ENCODE data around the gene ARRDC3. TPM values are rescaled to one million over a fixed set of nuclear protein-coding genes. Genes with fewer than 3 reads are reported as not detected.
"Not testable (repeated sequence)": the region's sequence is repeated elsewhere in the genome, so short reads cannot be mapped to it uniquely, and the experiment has no call there.

ARRDC3 gene
- total RNA-seq, 1 donor from 2014 or later: 90.5 TPM

DNA sequence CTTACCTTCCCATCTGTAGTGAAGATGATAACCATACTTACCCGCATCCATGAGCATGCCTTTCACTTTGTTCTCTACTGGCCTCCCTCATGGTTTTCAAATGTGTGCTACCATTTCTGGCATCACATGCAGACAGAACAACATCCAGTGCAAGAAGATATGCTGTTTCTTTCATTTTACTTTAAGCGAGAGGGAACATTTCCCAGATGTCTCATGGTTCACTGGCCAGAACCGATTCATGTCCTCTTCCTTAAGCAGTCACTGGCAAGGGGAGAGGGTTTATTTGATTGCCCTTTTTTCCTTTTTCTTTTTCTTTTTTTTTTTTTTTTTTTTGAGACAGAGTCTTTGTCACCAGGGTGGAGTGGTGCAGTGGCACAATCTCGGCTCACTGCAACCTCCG lies 37.7 kb downstream of the ARRDC3 start:
- TF ChIP-seq, protein P1, sequence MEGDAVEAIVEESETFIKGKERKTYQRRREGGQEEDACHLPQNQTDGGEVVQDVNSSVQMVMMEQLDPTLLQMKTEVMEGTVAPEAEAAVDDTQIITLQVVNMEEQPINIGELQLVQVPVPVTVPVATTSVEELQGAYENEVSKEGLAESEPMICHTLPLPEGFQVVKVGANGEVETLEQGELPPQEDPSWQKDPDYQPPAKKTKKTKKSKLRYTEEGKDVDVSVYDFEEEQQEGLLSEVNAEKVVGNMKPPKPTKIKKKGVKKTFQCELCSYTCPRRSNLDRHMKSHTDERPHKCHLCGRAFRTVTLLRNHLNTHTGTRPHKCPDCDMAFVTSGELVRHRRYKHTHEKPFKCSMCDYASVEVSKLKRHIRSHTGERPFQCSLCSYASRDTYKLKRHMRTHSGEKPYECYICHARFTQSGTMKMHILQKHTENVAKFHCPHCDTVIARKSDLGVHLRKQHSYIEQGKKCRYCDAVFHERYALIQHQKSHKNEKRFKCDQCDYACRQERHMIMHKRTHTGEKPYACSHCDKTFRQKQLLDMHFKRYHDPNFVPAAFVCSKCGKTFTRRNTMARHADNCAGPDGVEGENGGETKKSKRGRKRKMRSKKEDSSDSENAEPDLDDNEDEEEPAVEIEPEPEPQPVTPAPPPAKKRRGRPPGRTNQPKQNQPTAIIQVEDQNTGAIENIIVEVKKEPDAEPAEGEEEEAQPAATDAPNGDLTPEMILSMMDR (IDR thresholded peaks at IDR 0.05): no peak
- Histone ChIP-seq H3K27ac (no peak overlapping the region), H3K9me3 (no peaks in the 10 kb centered on the region), H3K4me1 (no peaks in the 10 kb centered on the region), H3K27me3 (ENCODE audit: low read depth) (no peaks in the 10 kb centered on the region), H3K4me3 (no peak overlapping the region), H3K36me3 (no peaks in the 10 kb centered on the region)
- ATAC-seq (peak in 1 of 2 donors; percentile 42), DNase-seq (no peak)
- intact Hi-C loops (cut with DNase I): no loop called here

DNA sequence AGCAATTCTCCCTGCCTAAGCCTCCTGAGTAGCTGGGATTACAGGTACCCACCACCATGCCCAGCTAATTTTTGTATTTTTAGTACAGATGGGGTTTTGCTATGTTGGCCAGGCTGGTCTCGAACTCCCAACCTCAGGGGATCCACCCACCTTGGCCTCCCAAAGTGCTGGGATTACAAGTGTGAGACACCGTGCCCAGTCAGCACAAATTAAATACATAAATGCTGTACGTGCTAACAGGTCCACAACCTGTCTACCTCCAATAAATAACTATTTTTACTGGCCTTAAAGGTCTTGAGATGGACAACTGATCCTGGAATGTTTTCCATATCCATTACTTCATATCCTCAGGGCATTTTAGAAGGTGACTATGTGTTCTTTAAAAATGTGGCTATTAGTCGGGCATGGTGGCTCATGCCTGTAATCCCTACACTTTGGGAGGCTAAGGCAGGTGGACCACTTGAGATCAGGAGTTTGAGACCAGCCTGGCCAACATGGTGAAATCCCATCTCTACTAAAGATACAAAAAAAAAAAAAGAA lies 38.4 kb downstream of the ARRDC3 start:
- DNase-seq; H3K27me3 ChIP-seq (ENCODE audit: low read depth); H3K9me3 ChIP-seq; ATAC-seq; H3K36me3 ChIP-seq; H3K4me3 ChIP-seq; H3K4me1 ChIP-seq; intact Hi-C loops (cut with DNase I); H3K27ac ChIP-seq: not testable (repeated sequence)

DNA sequence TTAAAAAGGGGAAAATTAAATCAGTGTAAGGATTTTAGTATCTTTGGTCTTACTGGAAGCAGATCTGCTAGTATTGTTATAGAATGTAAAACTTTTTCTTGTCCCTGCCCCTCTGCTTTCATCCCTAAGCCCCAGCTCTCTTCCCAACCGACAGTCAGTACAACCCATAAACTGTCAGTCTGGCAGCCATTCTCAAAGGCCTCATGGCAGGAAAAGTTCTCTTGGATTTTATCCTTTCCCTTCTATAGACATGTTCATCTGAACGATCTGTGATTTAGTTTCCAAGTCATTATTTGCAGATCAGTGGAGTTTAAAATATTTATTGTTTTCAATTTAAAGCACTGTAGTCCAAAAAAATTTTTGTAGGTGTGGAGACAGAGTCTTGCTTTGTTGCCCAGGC lies 39.2 kb downstream of the ARRDC3 start:
- ATAC-seq (no peak), DNase-seq (no peak)
- H3K9me3 ChIP-seq: no peaks in the 10 kb centered on the region
- H3K4me3 ChIP-seq: no peak overlapping the region
- no peaks in the 10 kb centered on the region for H3K27me3 ChIP-seq (ENCODE audit: low read depth)
- intact Hi-C loops (cut with DNase I): no loop called here
- no peak overlapping the region for H3K27ac ChIP-seq
- TF ChIP-seq, protein P1 (IDR thresholded peaks at IDR 0.05): no peak
- no peaks in the 10 kb centered on the region for H3K36me3 ChIP-seq
- H3K4me1 ChIP-seq: no peaks in the 10 kb centered on the region

DNA sequence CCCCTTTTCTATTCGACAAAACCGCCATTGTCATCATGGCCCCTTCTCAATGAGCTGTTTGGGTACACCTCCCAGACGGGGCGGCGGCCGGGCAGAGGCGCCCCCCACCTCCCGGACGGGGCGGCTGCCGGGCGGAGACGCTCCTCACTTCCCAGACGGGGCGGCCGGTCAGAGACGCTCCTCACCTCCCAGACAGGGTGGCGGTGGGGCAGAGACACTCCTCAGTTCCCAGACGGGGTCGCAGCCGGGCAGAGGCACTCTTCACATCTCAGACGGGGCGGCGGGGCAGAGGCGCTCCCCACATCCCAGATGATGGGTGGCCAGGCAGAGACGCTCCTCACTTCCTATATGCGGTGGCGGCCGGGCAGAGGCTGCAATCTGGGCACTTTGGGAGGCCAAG lies 40.2 kb downstream of the ARRDC3 start:
- DNase-seq; H3K9me3 ChIP-seq; H3K4me3 ChIP-seq; H3K36me3 ChIP-seq; ATAC-seq; H3K27ac ChIP-seq; H3K27me3 ChIP-seq (ENCODE audit: low read depth); intact Hi-C loops (cut with DNase I); H3K4me1 ChIP-seq: not testable (repeated sequence)

DNA sequence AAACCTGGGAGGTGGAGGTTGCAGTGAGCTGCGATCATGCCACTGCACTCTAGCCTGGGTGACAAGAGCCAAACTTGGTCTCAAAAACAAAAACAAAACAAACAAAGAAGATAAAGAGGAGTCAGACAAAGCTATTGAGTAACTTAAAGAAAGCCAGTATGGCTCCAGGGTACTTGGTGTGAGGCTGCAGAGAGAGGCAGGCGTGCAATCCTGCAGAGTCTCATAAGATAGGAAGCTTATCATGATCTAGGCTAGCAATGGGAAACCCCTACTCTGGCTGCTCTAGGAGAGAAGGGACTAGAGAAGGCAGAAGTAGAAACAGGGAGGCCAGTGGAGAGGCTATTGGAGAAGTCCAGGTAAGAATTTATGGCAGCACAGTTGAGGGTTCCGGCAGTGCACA lies 42.0 kb downstream of the ARRDC3 start:
- Histone ChIP-seq H3K4me3 (no peak overlapping the region), H3K27ac (no peak overlapping the region), H3K4me1 (no peaks in the 10 kb centered on the region), H3K9me3 (no peaks in the 10 kb centered on the region), H3K36me3 (no peaks in the 10 kb centered on the region), H3K27me3 (ENCODE audit: low read depth) (no peaks in the 10 kb centered on the region)
- intact Hi-C loops (cut with DNase I): no loop called here
- TF ChIP-seq, protein P1 (IDR thresholded peaks at IDR 0.05): no peak
- DNase-seq (no peak), ATAC-seq (no peak)

DNA sequence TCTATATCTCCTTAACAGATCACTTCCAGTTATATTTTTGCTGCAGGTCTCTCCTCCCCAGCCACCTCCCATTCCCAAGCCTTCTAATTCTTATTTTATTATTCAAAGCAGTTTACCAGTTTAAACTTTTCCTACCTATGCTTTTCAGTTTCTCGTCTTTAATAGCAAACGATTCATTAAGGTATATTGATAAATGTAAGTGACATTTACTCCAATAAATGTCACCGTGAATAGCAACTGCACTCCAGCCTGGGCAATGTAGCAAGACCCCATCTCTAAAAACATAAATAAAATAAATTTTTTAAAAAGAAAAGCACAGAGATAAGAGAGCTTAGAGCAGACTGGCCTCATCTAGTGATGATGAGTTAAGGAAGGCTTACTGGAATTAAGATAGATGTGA lies 42.6 kb downstream of the ARRDC3 start:
- Histone ChIP-seq H3K9me3 (no peaks in the 10 kb centered on the region), H3K27me3 (ENCODE audit: low read depth) (no peaks in the 10 kb centered on the region), H3K4me3 (no peak overlapping the region), H3K27ac (no peak overlapping the region), H3K36me3 (no peaks in the 10 kb centered on the region), H3K4me1 (no peaks in the 10 kb centered on the region)
- ATAC-seq: no peak
- no peak for DNase-seq
- TF ChIP-seq, protein P1 (IDR thresholded peaks at IDR 0.05): no peak
- intact Hi-C loops (cut with DNase I): no loop called here
